HEK293 (cell line): ENCODE results near the gene HNRNPUL1.

Experiments
- CTCF ChIA-PET: fragments of 350-600 bp; formaldehyde crosslinking; extraction: SDS; loops from one replicate; lab custom pipeline; 2021; ENCODE audit warnings: antibody characterized with exemption; lab: Yijun Ruan, JAX
- POLR2A ChIA-PET: fragments of 300-600 bp; formaldehyde crosslinking; extraction: SDS; loops from one replicate; lab custom pipeline; 2020; ENCODE audit warnings: antibody characterized with exemption, inconsistent platforms; lab: Yijun Ruan, JAX
- H3K27ac ChIP-seq: fragments of 200-500 bp; sonication (Bioruptor generic); 2 replicates; pipeline ENCODE4 v1.5.1; 2014; ENCODE audit warnings: low read depth, low read length, control low read depth, inconsistent platforms; ENCODE audit errors: extremely low read depth
- H3K36me3 ChIP-seq, 2 experiments: fragments of 200-500 bp in 1 of 2; sonication (Bioruptor generic) in 1 of 2; 1 replicate in 1 of 2; 2 replicates in 1 of 2; pipeline ENCODE4 v1.5.1; 2014 to 2017; ENCODE audit warnings: inconsistent platforms in 2 of 2, low read length in 2 of 2; ENCODE audit not compliant: control insufficient read depth in 2 of 2, insufficient read depth in 1 of 2
- H3K4me1 ChIP-seq: fragments of 200-500 bp; sonication (Bioruptor generic); 2 replicates; pipeline ENCODE4 v1.5.1; 2014; ENCODE audit warnings: mild to moderate bottlenecking, low read length, inconsistent platforms; ENCODE audit not compliant: control insufficient read depth, insufficient read depth
- H3K4me3 ChIP-seq: 2 replicates; pipeline ENCODE4 v1.5.1; 2011; ENCODE audit warnings: low read depth, mild to moderate bottlenecking, control low read depth, low read length, moderate library complexity
- H3K9me3 ChIP-seq: fragments of 200-500 bp; sonication (Bioruptor generic); 2 replicates; pipeline ENCODE4 v1.5.1; 2014; ENCODE audit warnings: low read depth, low read length, inconsistent platforms; ENCODE audit not compliant: control insufficient read depth, insufficient read depth
- BCL11A ChIP-seq: fragments of 450-650 bp; formaldehyde crosslinking; IDR thresholded peaks from 2 replicates; pipeline ENCODE4 v1.5.1; 2016; ENCODE audit warnings: low read depth, missing biosample characterization, missing genetic modification characterization
- GLIS2 ChIP-seq: fragments of 450-650 bp; formaldehyde crosslinking; IDR thresholded peaks from 2 replicates; pipeline ENCODE4 v1.5.1; 2016; ENCODE audit warnings: missing biosample characterization, missing genetic modification characterization
- HIC1 ChIP-seq: fragments of 450-650 bp; formaldehyde crosslinking; IDR thresholded peaks from 2 replicates; pipeline ENCODE4 v1.5.1; 2016; ENCODE audit warnings: missing biosample characterization, missing genetic modification characterization
- HOXD13 ChIP-seq: sonication (generic); formaldehyde crosslinking; IDR thresholded peaks from 2 replicates; pipeline ENCODE4 v1.8.0; 2022; ENCODE audit warnings: missing genetic modification reagents, borderline replicate concordance
- PRDM1 ChIP-seq: fragments of 450-650 bp; formaldehyde crosslinking; IDR thresholded peaks from 2 replicates; pipeline ENCODE4; 2016; ENCODE audit warnings: missing biosample characterization, missing genetic modification characterization
- SCRT2 ChIP-seq: fragments of 450-650 bp; formaldehyde crosslinking; IDR thresholded peaks from 2 replicates; pipeline ENCODE4 v1.5.1; 2016; ENCODE audit warnings: missing biosample characterization, missing genetic modification characterization
- YY2 ChIP-seq: fragments of 450-650 bp; formaldehyde crosslinking; IDR thresholded peaks from 2 replicates; pipeline ENCODE4 v1.5.1; 2016; ENCODE audit warnings: missing biosample characterization, missing genetic modification characterization
- ZBTB8A ChIP-seq: fragments of 450-650 bp; formaldehyde crosslinking; IDR thresholded peaks from 2 replicates; pipeline ENCODE4 v1.5.1; 2016; ENCODE audit warnings: missing biosample characterization, missing genetic modification characterization
- ZFP37 ChIP-seq: fragments of 450-650 bp; formaldehyde crosslinking; IDR thresholded peaks from 2 replicates; pipeline ENCODE4 v1.5.1; 2016; ENCODE audit warnings: missing biosample characterization, missing genetic modification characterization
- ZFP69B ChIP-seq: fragments of 450-650 bp; formaldehyde crosslinking; IDR thresholded peaks from 2 replicates; pipeline ENCODE4 v1.5.1; 2016; ENCODE audit warnings: missing biosample characterization, missing genetic modification characterization
- ZNF10 ChIP-seq: fragments of 450-650 bp; formaldehyde crosslinking; IDR thresholded peaks from 2 replicates; pipeline ENCODE4 v1.5.1; 2017; ENCODE audit warnings: missing biosample characterization, missing genetic modification characterization
- ZNF112 ChIP-seq: fragments of 450-650 bp; formaldehyde crosslinking; IDR thresholded peaks from 2 replicates; pipeline ENCODE4 v1.5.0; 2017; ENCODE audit warnings: missing biosample characterization, missing genetic modification characterization
- ZNF174 ChIP-seq: fragments of 450-650 bp; formaldehyde crosslinking; IDR thresholded peaks from 2 replicates; pipeline ENCODE4 v1.5.0; 2017; ENCODE audit warnings: missing biosample characterization, mild to moderate bottlenecking, missing genetic modification characterization
- ZNF18 ChIP-seq: fragments of 450-650 bp; formaldehyde crosslinking; IDR thresholded peaks from 2 replicates; pipeline ENCODE4 v1.5.1; 2016; ENCODE audit warnings: missing biosample characterization, missing genetic modification characterization
- ZNF266 ChIP-seq: fragments of 450-650 bp; formaldehyde crosslinking; IDR thresholded peaks from 2 replicates; pipeline ENCODE4 v1.5.1; 2016; ENCODE audit warnings: missing biosample characterization, missing genetic modification characterization, low read depth
- ZNF292 ChIP-seq: fragments of 450-650 bp; formaldehyde crosslinking; IDR thresholded peaks from 2 replicates; pipeline ENCODE4 v1.5.1; 2016; ENCODE audit warnings: low read depth, missing biosample characterization, missing genetic modification characterization, borderline replicate concordance
- ZNF311 ChIP-seq: fragments of 450-650 bp; formaldehyde crosslinking; IDR thresholded peaks from 2 replicates; pipeline ENCODE4 v1.5.1; 2017; ENCODE audit warnings: missing biosample characterization, missing genetic modification characterization, borderline replicate concordance
- ZNF391 ChIP-seq: fragments of 450-650 bp; formaldehyde crosslinking; IDR thresholded peaks from 2 replicates; pipeline ENCODE4 v1.5.1; 2016; ENCODE audit warnings: low read depth, missing biosample characterization, missing genetic modification characterization, borderline replicate concordance
- ZNF394 ChIP-seq: fragments of 450-650 bp; formaldehyde crosslinking; IDR thresholded peaks from 2 replicates; pipeline ENCODE4 v1.5.1; 2016; ENCODE audit warnings: missing biosample characterization, missing genetic modification characterization, mild to moderate bottlenecking, moderate library complexity, borderline replicate concordance
- ZNF423 ChIP-seq: fragments of 450-650 bp; formaldehyde crosslinking; IDR thresholded peaks from 2 replicates; pipeline ENCODE4 v1.5.1; 2016; ENCODE audit warnings: missing biosample characterization, missing genetic modification characterization
- ZNF473 ChIP-seq: fragments of 450-650 bp; formaldehyde crosslinking; IDR thresholded peaks from 2 replicates; pipeline ENCODE4 v1.5.1; 2017; ENCODE audit warnings: missing biosample characterization, missing genetic modification characterization
- ZNF530 ChIP-seq: fragments of 450-650 bp; formaldehyde crosslinking; IDR thresholded peaks from 2 replicates; pipeline ENCODE4 v1.5.1; 2016; ENCODE audit warnings: low read depth, missing biosample characterization, missing genetic modification characterization
- ZNF561 ChIP-seq: fragments of 450-650 bp; IDR thresholded peaks from 2 replicates; pipeline ENCODE4 v1.5.1; 2018; ENCODE audit warnings: missing biosample characterization, missing genetic modification characterization, borderline replicate concordance
- ZNF626 ChIP-seq: fragments of 450-650 bp; sonication (Bioruptor Pico); formaldehyde crosslinking; IDR thresholded peaks from 2 replicates; pipeline ENCODE4 v1.5.1; 2018; ENCODE audit warnings: missing biosample characterization, missing genetic modification characterization, inconsistent platforms
- ZNF639 ChIP-seq: fragments of 450-650 bp; formaldehyde crosslinking; IDR thresholded peaks from 2 replicates; pipeline ENCODE4 v1.5.1; 2016; ENCODE audit warnings: missing biosample characterization, missing genetic modification characterization
- ZNF670 ChIP-seq: fragments of 450-650 bp; formaldehyde crosslinking; IDR thresholded peaks from 2 replicates; pipeline ENCODE4 v1.5.1; 2016; ENCODE audit warnings: missing biosample characterization, missing genetic modification characterization, low read depth
- ZNF707 ChIP-seq: fragments of 450-650 bp; formaldehyde crosslinking; IDR thresholded peaks from 2 replicates; pipeline ENCODE4 v1.5.1; 2016; ENCODE audit warnings: missing biosample characterization, missing genetic modification characterization
- ZNF747 ChIP-seq: fragments of 450-650 bp; formaldehyde crosslinking; IDR thresholded peaks from 2 replicates; pipeline ENCODE4 v1.5.1; 2016; ENCODE audit warnings: missing biosample characterization, missing genetic modification characterization
- ZNF785 ChIP-seq: fragments of 450-650 bp; formaldehyde crosslinking; IDR thresholded peaks from 2 replicates; pipeline ENCODE4 v1.5.1; 2016; ENCODE audit warnings: missing biosample characterization, missing genetic modification characterization
- ZNF791 ChIP-seq: fragments of 450-650 bp; formaldehyde crosslinking; IDR thresholded peaks from 2 replicates; pipeline ENCODE4 v1.5.1; 2016; ENCODE audit warnings: missing biosample characterization, missing genetic modification characterization
- ZNF837 ChIP-seq: fragments of 450-650 bp; formaldehyde crosslinking; IDR thresholded peaks from 2 replicates; pipeline ENCODE4 v1.5.1; 2016; ENCODE audit warnings: missing biosample characterization, missing genetic modification characterization

The HNRNPUL1 gene

GRCh38 chr19:41327576-41328156, 63.5 kb downstream of the HNRNPUL1 start (continued):
- TF ChIP-seq ZNF18 (tag by site-specific recombination) (no peak), ZNF174 (tag by site-specific recombination) (no peak), ZNF473 (tag by site-specific recombination) (no peak), HOXD13 (no peak)
- TF ChIP-seq, all 188 proteins: peak for 15

GRCh38 chr19:41328157-41328841, 64.1 kb downstream of the HNRNPUL1 start:
- no peak for TF ChIP-seq ZNF530 (tag by site-specific recombination)
- TF ChIP-seq ZNF837 = no peak
- TF ChIP-seq ZNF394 = no peak
- TF ChIP-seq HIC1 = no peak
- TF ChIP-seq ZNF311 = no peak
- TF ChIP-seq ZNF785 (tag by site-specific recombination) = no peak
- no peak for TF ChIP-seq ZBTB8A (tag by site-specific recombination)
- TF ChIP-seq ZNF391 (tag by site-specific recombination) = no peak
- TF ChIP-seq ZNF561 = no peak
- no peak for TF ChIP-seq GLIS2 (tag by site-specific recombination)
- no peak for TF ChIP-seq ZNF174 (tag by site-specific recombination)
- no peak for TF ChIP-seq YY2 (tag by site-specific recombination)
- TF ChIP-seq ZNF10 (tag by site-specific recombination) = no peak
- no peak for TF ChIP-seq ZNF292 (tag by site-specific recombination)
- no peak for TF ChIP-seq ZNF112 (tag by site-specific recombination)
- no peak for TF ChIP-seq ZFP69B (tag by site-specific recombination)
- peaks cover 18 to 39% of the 10 kb centered on the region in 2 experiments; a peak in 2 of 3 replicates for H3K36me3 ChIP-seq
- peaks cover 15% of the 10 kb centered on the region for H3K4me1 ChIP-seq
- H3K27ac ChIP-seq = 0 out of 2 replicates have a peak overlapping the region, but pooled peaks have one; percentile 30
- H3K9me3 ChIP-seq = no peaks in the 10 kb centered on the region
- no peak overlapping the region for H3K4me3 ChIP-seq
- CTCF ChIA-PET = interaction anchor here (0.7 to 1.2 kb wide), 2 partner anchors 24 to 235 kb away, joined by 3 to 6 read pairs; no protein-coding TSS in a partner anchor
- POLR2A ChIA-PET = interaction anchor here (1.1 to 1.8 kb wide), 5 partner anchors 8 to 111 kb away, joined by 3 to 7 read pairs (median 4); no protein-coding TSS in a partner anchor

- Histone ChIP-seq H3K9me3 (no peaks in the 10 kb centered on the region), H3K27ac (0 out of 2 replicates have a peak overlapping the region, but pooled peaks have one; percentile 30), H3K36me3 (peaks cover 18 to 43% of the 10 kb centered on the region in 2 experiments; a peak in 2 of 3 replicates), H3K4me3 (no peak overlapping the region), H3K4me1 (peaks cover 12% of the 10 kb centered on the region)
- POLR2A ChIA-PET = interaction anchor here (1.0 to 1.2 kb wide), 3 partner anchors 10 to 35 kb away, joined by 3 to 6 read pairs (median 4); no protein-coding TSS in a partner anchor
- CTCF ChIA-PET = interaction anchor here (1.2 kb wide), 1 partner anchor 235 kb away, joined by 6 read pairs; no protein-coding TSS in a partner anchor
- peak; percentile 85 for TF ChIP-seq PRDM1 (tag by site-specific recombination)
- no peak for TF ChIP-seq ZNF707 (tag by site-specific recombination)
- no peak for TF ChIP-seq ZNF747 (tag by site-specific recombination)
- no peak for TF ChIP-seq ZNF266 (tag by site-specific recombination)
- no peak for TF ChIP-seq ZNF670 (tag by site-specific recombination)
- TF ChIP-seq ZNF626 (tag by site-specific recombination) = no peak
- no peak for TF ChIP-seq ZNF639
- TF ChIP-seq ZFP37 (tag by site-specific recombination) = no peak
- peak; percentile 89 for TF ChIP-seq SCRT2 (tag by site-specific recombination)
- no peak for TF ChIP-seq ZNF423
- no peak for TF ChIP-seq ZNF791 (tag by site-specific recombination)
- no peak for TF ChIP-seq BCL11A (tag by site-specific recombination)
These were observed 64.7 kb downstream of the HNRNPUL1 start for GRCh38 chr19:41328842-41329225.
